Calu3 (cell line): ENCODE measurements around the gene PTPRG. TPM values are rescaled to one million over a fixed set of nuclear protein-coding genes. Genes with fewer than 3 reads are reported as not detected.

ENCODE experiments used
- BruUV-seq: library from RNA; stranded (reverse); fragments of 400-500 nt; replicated peaks from 2 replicates; lab custom pipeline; 2021; lab: Mats Ljungman, UMichigan
- CTCF ChIA-PET: fragments of 300-600 bp; sonication (Branson Sonifier 250); formaldehyde crosslinking; loops from one replicate; lab custom pipeline; 2022; ENCODE audit warnings: antibody characterized with exemption; lab: Charles Lee
- DNase-seq: peaks from one replicate; pipeline ENCODE4 v3.0.0; 2022
- H3K27ac Mint-ChIP-seq: one replicate; pipeline ENCODE4 v1.8.0; 2022; ENCODE audit warnings: mixed read lengths; ENCODE audit not compliant: unreplicated experiment
- H3K27me3 Mint-ChIP-seq: one replicate; pipeline ENCODE4 v1.8.0; 2022; ENCODE audit warnings: mixed read lengths; ENCODE audit not compliant: unreplicated experiment
- H3K36me3 Mint-ChIP-seq: one replicate; pipeline ENCODE4 v1.8.0; 2022; ENCODE audit warnings: mild to moderate bottlenecking, moderate library complexity, mixed read lengths; ENCODE audit not compliant: insufficient read depth, unreplicated experiment
- H3K4me1 Mint-ChIP-seq: one replicate; pipeline ENCODE4 v1.8.0; 2022; ENCODE audit warnings: mild to moderate bottlenecking, low read depth, mixed read lengths; ENCODE audit not compliant: unreplicated experiment
- H3K4me3 Mint-ChIP-seq: one replicate; pipeline ENCODE4 v1.8.0; 2022; ENCODE audit warnings: mild to moderate bottlenecking, low read depth, moderate library complexity, mixed read lengths; ENCODE audit not compliant: unreplicated experiment
- H3K9me3 Mint-ChIP-seq: one replicate; pipeline ENCODE4 v1.8.0; 2022; ENCODE audit warnings: low read depth, mixed read lengths; ENCODE audit not compliant: unreplicated experiment
- CTCF ChIP-seq: fragments of 200-600 bp; IDR thresholded peaks from one replicate; pipeline ENCODE4 v1.8.0; 2022; ENCODE audit warnings: antibody characterized with exemption; ENCODE audit not compliant: unreplicated experiment
- intact Hi-C: fragments of 100-400 bp; cut with micrococcal nuclease; formaldehyde crosslinking; loops from one replicate; pipeline ENCODE4 v1.10.0; 2022; ENCODE audit not compliant: unreplicated experiment
- total RNA-seq: library from RNA; stranded (reverse); gene quantifications from 2 replicates; pipeline ENCODE4 v1.2.3, GENCODE V29; 2022

The PTPRG gene
- total RNA-seq, 1 experiment from 2014 or later = 0.35 TPM

DNA sequence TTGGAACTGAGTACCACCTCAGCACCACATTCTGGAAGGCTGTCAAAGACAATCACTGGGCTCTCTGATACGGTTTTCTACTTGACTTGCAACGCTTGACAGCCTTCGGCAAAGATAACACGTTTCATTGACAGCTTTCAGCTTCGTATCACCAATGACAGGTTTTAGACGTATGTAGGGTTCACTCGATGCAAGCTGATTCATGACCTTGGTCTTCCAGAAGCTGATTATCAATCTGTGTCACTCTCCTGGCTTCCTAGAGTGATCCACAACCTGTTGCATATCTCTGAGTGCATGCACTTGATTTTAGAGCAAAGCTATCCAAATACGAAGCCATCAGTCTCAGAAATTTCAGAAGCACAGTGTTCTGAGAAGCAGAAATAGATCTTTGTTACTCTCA, 430.3 kb downstream of the PTPRG start:
- no peaks in the 10 kb centered on the region for H3K4me1 Mint-ChIP-seq
- no peak overlapping the region for H3K27ac Mint-ChIP-seq
- H3K9me3 Mint-ChIP-seq = peaks cover 8% of the 10 kb centered on the region
- CTCF ChIA-PET = no interaction called here
- BruUV-seq = no TSS peak
- no peak for TF ChIP-seq CTCF
- H3K27me3 Mint-ChIP-seq = no peaks in the 10 kb centered on the region
- intact Hi-C loops = no loop called here
- no peaks in the 10 kb centered on the region for H3K36me3 Mint-ChIP-seq
- DNase-seq = no peak
- no peak overlapping the region for H3K4me3 Mint-ChIP-seq

- intact Hi-C loops = no loop called here
- no peaks in the 10 kb centered on the region for H3K36me3 Mint-ChIP-seq
- H3K4me1 Mint-ChIP-seq = no peaks in the 10 kb centered on the region
- H3K4me3 Mint-ChIP-seq = no peak overlapping the region
- BruUV-seq = no TSS peak
- H3K27ac Mint-ChIP-seq = no peak overlapping the region
- no peak for DNase-seq
- CTCF ChIA-PET = no interaction called here
- H3K27me3 Mint-ChIP-seq = no peaks in the 10 kb centered on the region
- peaks cover 8% of the 10 kb centered on the region for H3K9me3 Mint-ChIP-seq
- TF ChIP-seq CTCF = no peak
These were observed 435.0 kb downstream of the PTPRG start for GRCh38 chr3:61996366-61996765.

- Mint-ChIP-seq H3K4me1 (no peaks in the 10 kb centered on the region), H3K27ac (no peak overlapping the region), H3K27me3 (no peaks in the 10 kb centered on the region), H3K4me3 (no peak overlapping the region), H3K9me3 (peaks cover 8% of the 10 kb centered on the region), H3K36me3 (no peaks in the 10 kb centered on the region)
- DNase-seq = no peak
- CTCF ChIA-PET = no interaction called here
- intact Hi-C loops = no loop called here
- TF ChIP-seq CTCF = no peak
- BruUV-seq = no TSS peak
These were observed 435.7 kb downstream of the PTPRG start for GRCh38 chr3:61997101-61997500.

GRCh38 chr3:62003835-62004234, 442.5 kb downstream of the PTPRG start:
- intact Hi-C loops = no loop called here
- no peak for DNase-seq
- BruUV-seq = no TSS peak
- H3K4me1 Mint-ChIP-seq = no peaks in the 10 kb centered on the region
- H3K36me3 Mint-ChIP-seq = no peaks in the 10 kb centered on the region
- no peak overlapping the region for H3K4me3 Mint-ChIP-seq
- TF ChIP-seq CTCF = no peak
- H3K27me3 Mint-ChIP-seq = no peaks in the 10 kb centered on the region
- CTCF ChIA-PET = no interaction called here
- no peak overlapping the region for H3K27ac Mint-ChIP-seq
- peaks cover 2% of the 10 kb centered on the region for H3K9me3 Mint-ChIP-seq
